Uterus (tissue), 2 donors: ENCODE data around the gene MAP1B.

Source experiments
- POLR2A ChIP-seq, 2 donors: fragments of 450-650 bp; IDR thresholded peaks; one replicate each; pipeline ENCODE4 v1.6.1; 2016; ENCODE audit warnings: antibody characterized with exemption in 2 of 2, mild to moderate bottlenecking in 1 of 2, moderate library complexity in 1 of 2
- TF ChIP-seq, protein P1 (sequence below), 4 experiments: fragments of 200-600 bp in 2 of 4; fragments of 450-650 bp in 2 of 4; sonication (generic) in 2 of 4; IDR thresholded peaks; one replicate each; pipeline ENCODE4 v1.5.1; 2016 to 2019; ENCODE audit warnings: antibody characterized with exemption in 4 of 4, mild to moderate bottlenecking in 2 of 4, moderate library complexity in 1 of 4

DNA sequence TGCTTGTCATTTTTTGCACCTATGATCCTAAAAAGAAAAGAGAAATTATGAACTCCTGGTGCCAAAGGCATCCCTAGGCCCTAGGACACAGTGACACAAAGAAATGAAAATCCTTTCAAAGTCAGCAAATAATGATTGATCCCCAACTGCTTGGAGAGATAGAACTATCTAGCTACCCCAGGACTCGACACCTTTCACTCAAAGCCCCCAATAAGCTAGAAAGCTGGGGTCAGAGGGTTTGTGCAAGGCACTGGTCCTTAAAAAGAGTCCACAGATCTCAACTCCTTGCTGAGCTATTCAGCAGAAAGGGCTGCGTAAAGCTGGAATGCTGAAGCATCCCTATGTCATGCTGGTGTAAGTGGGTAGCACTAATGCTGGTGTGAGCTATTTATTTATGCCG lies 31.8 kb upstream of the MAP1B start:
- TF ChIP-seq POLR2A (IDR thresholded peaks at IDR 0.05) = no peak
- TF ChIP-seq, protein P1, sequence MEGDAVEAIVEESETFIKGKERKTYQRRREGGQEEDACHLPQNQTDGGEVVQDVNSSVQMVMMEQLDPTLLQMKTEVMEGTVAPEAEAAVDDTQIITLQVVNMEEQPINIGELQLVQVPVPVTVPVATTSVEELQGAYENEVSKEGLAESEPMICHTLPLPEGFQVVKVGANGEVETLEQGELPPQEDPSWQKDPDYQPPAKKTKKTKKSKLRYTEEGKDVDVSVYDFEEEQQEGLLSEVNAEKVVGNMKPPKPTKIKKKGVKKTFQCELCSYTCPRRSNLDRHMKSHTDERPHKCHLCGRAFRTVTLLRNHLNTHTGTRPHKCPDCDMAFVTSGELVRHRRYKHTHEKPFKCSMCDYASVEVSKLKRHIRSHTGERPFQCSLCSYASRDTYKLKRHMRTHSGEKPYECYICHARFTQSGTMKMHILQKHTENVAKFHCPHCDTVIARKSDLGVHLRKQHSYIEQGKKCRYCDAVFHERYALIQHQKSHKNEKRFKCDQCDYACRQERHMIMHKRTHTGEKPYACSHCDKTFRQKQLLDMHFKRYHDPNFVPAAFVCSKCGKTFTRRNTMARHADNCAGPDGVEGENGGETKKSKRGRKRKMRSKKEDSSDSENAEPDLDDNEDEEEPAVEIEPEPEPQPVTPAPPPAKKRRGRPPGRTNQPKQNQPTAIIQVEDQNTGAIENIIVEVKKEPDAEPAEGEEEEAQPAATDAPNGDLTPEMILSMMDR (IDR thresholded peaks at IDR 0.05) = no peak
